ENCODE measurements around the gene USP54. TPM values are rescaled to one million over a fixed set of nuclear protein-coding genes. Genes with fewer than 3 reads are reported as not detected.

Gene USP54
- total and polyA plus RNA-seq, 2 of the 13 experiments (the other 11 are each of a cell fraction or from before 2014, with no cell fraction given), result 18.1 to 25.0 TPM

GRCh38 chr10:73506074-73506473 is 85.1 kb downstream of the USP54 start (continued):
- TF ChIP-seq SNAPC4 (CRISPR knock-in tag; IDR thresholded peaks at IDR 0.05), result no peak
- no peak for TF ChIP-seq ZNF775 (CRISPR knock-in tag; IDR thresholded peaks at IDR 0.05; ENCODE audit: borderline replicate concordance)
- TF ChIP-seq ZIK1 (CRISPR knock-in tag; IDR thresholded peaks at IDR 0.05; ENCODE audit: borderline replicate concordance, low read depth), result no peak
- TF ChIP-seq TOPORS (CRISPR knock-in tag; IDR thresholded peaks at IDR 0.05), result no peak
- no peak for TF ChIP-seq ZC3H4 (CRISPR knock-in tag; IDR thresholded peaks at IDR 0.05; ENCODE audit: borderline replicate concordance)
- TF ChIP-seq ZBTB21 (CRISPR knock-in tag; IDR thresholded peaks at IDR 0.05), result no peak
- TF ChIP-seq EHMT2 (IDR thresholded peaks at IDR 0.05; ENCODE audit: borderline replicate concordance, low read depth, low read length), result no peak
- no peak for TF ChIP-seq NR0B2 (CRISPR knock-in tag; IDR thresholded peaks at IDR 0.05)
- TF ChIP-seq SMC3 (IDR thresholded peaks at IDR 0.05; ENCODE audit: low read length), result no peak
